ENCODE results near the gene HOXC9.
"Not testable (repeated sequence)": the region's sequence is repeated elsewhere in the genome, so short reads cannot be mapped to it uniquely, and the experiment has no call there.

HOXC9 gene

GRCh38 chr12:54038284-54038870 is 38.4 kb downstream of the HOXC9 start:
- no peak for ATAC-seq
- Mint-ChIP-seq H3K27me3 (peaks cover 100% of the 10 kb centered on the region), H3K4me1 (peaks cover 16% of the 10 kb centered on the region), H3K9me3 (no peaks in the 10 kb centered on the region), H3K27ac (no peak overlapping the region), H3K4me3 (no peak overlapping the region)
- no peak for DNase-seq

- H3K4me1 Mint-ChIP-seq, result peaks cover 16% of the 10 kb centered on the region
- DNase-seq (no peak), ATAC-seq (no peak)
- H3K9me3 Mint-ChIP-seq, result no peaks in the 10 kb centered on the region
- peaks cover 100% of the 10 kb centered on the region for H3K27me3 Mint-ChIP-seq
- no peak overlapping the region for H3K4me3 Mint-ChIP-seq
- H3K27ac Mint-ChIP-seq, result no peak overlapping the region
Measured at GRCh38 chr12:54038871-54039414, 39.0 kb downstream of the HOXC9 start.

GRCh38 chr12:54039417-54040147 is 39.6 kb downstream of the HOXC9 start:
- peaks cover 17% of the 10 kb centered on the region for H3K4me1 Mint-ChIP-seq
- H3K9me3 Mint-ChIP-seq, result no peaks in the 10 kb centered on the region
- no peak for ATAC-seq

GRCh38 chr12:54040148-54040494 is 40.2 kb downstream of the HOXC9 start:
- Mint-ChIP-seq H3K4me1 (peaks cover 15% of the 10 kb centered on the region), H3K27me3 (peaks cover 100% of the 10 kb centered on the region), H3K4me3 (no peak overlapping the region), H3K27ac (no peak overlapping the region), H3K9me3 (no peaks in the 10 kb centered on the region)
- DNase-seq (no peak), ATAC-seq (no peak)

More at GRCh38 chr12:54039417-54040147, 39.6 kb downstream of the HOXC9 start:
- H3K27me3 Mint-ChIP-seq, result peaks cover 100% of the 10 kb centered on the region
- no peak for DNase-seq
- no peak overlapping the region for H3K27ac Mint-ChIP-seq
- no peak overlapping the region for H3K4me3 Mint-ChIP-seq

GRCh38 chr12:54040648-54041047 is 40.7 kb downstream of the HOXC9 start:
- Mint-ChIP-seq H3K4me1 (peaks cover 13% of the 10 kb centered on the region), H3K27me3 (peaks cover 100% of the 10 kb centered on the region), H3K4me3 (no peak overlapping the region), H3K9me3 (no peaks in the 10 kb centered on the region), H3K27ac (no peak overlapping the region)
- no peak for DNase-seq
- ATAC-seq, result no peak

- DNase-seq (no peak), ATAC-seq (no peak)
- H3K4me1 Mint-ChIP-seq, result peaks cover 13% of the 10 kb centered on the region
- H3K27me3 Mint-ChIP-seq, result peaks cover 100% of the 10 kb centered on the region
- H3K27ac Mint-ChIP-seq, result no peak overlapping the region
- no peaks in the 10 kb centered on the region for H3K9me3 Mint-ChIP-seq
- no peak overlapping the region for H3K4me3 Mint-ChIP-seq
Measured at GRCh38 chr12:54041097-54041690, 41.2 kb downstream of the HOXC9 start.

GRCh38 chr12:54042033-54042432 is 42.1 kb downstream of the HOXC9 start:
- not testable (repeated sequence) for H3K27ac Mint-ChIP-seq, H3K9me3 Mint-ChIP-seq, H3K4me3 Mint-ChIP-seq, DNase-seq, ATAC-seq
- Mint-ChIP-seq H3K4me1 (peaks cover 21% of the 10 kb centered on the region), H3K27me3 (peaks cover 100% of the 10 kb centered on the region)

GRCh38 chr12:54042970-54043853 is 43.3 kb downstream of the HOXC9 start:
- peaks cover 100% of the 10 kb centered on the region for H3K27me3 Mint-ChIP-seq
- H3K27ac Mint-ChIP-seq, result peak overlapping the region in 1 of 2 donors; percentile 8
- no peaks in the 10 kb centered on the region for H3K9me3 Mint-ChIP-seq

GRCh38 chr12:54044425-54045103 is 44.6 kb downstream of the HOXC9 start:
- H3K4me3 Mint-ChIP-seq, result no peak overlapping the region
- ATAC-seq, result no peak
- no peak for DNase-seq
- H3K27me3 Mint-ChIP-seq, result peaks cover 100% of the 10 kb centered on the region
- H3K4me1 Mint-ChIP-seq, result peaks cover 31% of the 10 kb centered on the region
- H3K9me3 Mint-ChIP-seq, result no peaks in the 10 kb centered on the region
- H3K27ac Mint-ChIP-seq, result no peak overlapping the region

More at GRCh38 chr12:54042970-54043853, 43.3 kb downstream of the HOXC9 start:
- ATAC-seq, result no peak
- H3K4me3 Mint-ChIP-seq, result no peak overlapping the region
- DNase-seq, result no peak
- H3K4me1 Mint-ChIP-seq, result peaks cover 31% of the 10 kb centered on the region

- H3K4me1 Mint-ChIP-seq, result peaks cover 39% of the 10 kb centered on the region
- H3K27ac Mint-ChIP-seq, result no peak overlapping the region
- H3K27me3 Mint-ChIP-seq, result peaks cover 100% of the 10 kb centered on the region
- H3K9me3 Mint-ChIP-seq, result no peaks in the 10 kb centered on the region
- ATAC-seq (no peak), DNase-seq (no peak)
- H3K4me3 Mint-ChIP-seq, result no peak overlapping the region
Measured at GRCh38 chr12:54045401-54045800, 45.4 kb downstream of the HOXC9 start.

GRCh38 chr12:54045868-54046521 is 46.0 kb downstream of the HOXC9 start:
- ATAC-seq (no peak), DNase-seq (no peak)
- H3K9me3 Mint-ChIP-seq, result no peaks in the 10 kb centered on the region
- no peak overlapping the region for H3K27ac Mint-ChIP-seq
- H3K4me1 Mint-ChIP-seq, result peaks cover 45% of the 10 kb centered on the region
- peaks cover 100% of the 10 kb centered on the region for H3K27me3 Mint-ChIP-seq
- no peak overlapping the region for H3K4me3 Mint-ChIP-seq

GRCh38 chr12:54046809-54047159 is 46.8 kb downstream of the HOXC9 start:
- H3K27ac Mint-ChIP-seq, result no peak overlapping the region
- peaks cover 53% of the 10 kb centered on the region for H3K4me1 Mint-ChIP-seq
- peaks cover 100% of the 10 kb centered on the region for H3K27me3 Mint-ChIP-seq
- DNase-seq, result no peak
- no peaks in the 10 kb centered on the region for H3K9me3 Mint-ChIP-seq
- peak; percentile 35 for ATAC-seq
- H3K4me3 Mint-ChIP-seq, result peak overlapping the region; percentile 69 to 70

GRCh38 chr12:54047160-54047963 is 47.4 kb downstream of the HOXC9 start:
- Mint-ChIP-seq H3K27ac (no peak overlapping the region), H3K4me3 (peak overlapping the region; percentile 69 to 70)
- ATAC-seq, result no peak

GRCh38 chr12:54047964-54048303 is 48.0 kb downstream of the HOXC9 start:
- H3K4me1 Mint-ChIP-seq, result peaks cover 64% of the 10 kb centered on the region
- DNase-seq (no peak), ATAC-seq (no peak)
- H3K4me3 Mint-ChIP-seq, result peak overlapping the region in 1 of 2 donors; percentile 70
- H3K27me3 Mint-ChIP-seq, result peaks cover 100% of the 10 kb centered on the region
- H3K27ac Mint-ChIP-seq, result no peak overlapping the region
- H3K9me3 Mint-ChIP-seq, result no peaks in the 10 kb centered on the region

More at GRCh38 chr12:54047160-54047963, 47.4 kb downstream of the HOXC9 start:
- H3K9me3 Mint-ChIP-seq, result no peaks in the 10 kb centered on the region
- no peak for DNase-seq
- peaks cover 59% of the 10 kb centered on the region for H3K4me1 Mint-ChIP-seq
- peaks cover 100% of the 10 kb centered on the region for H3K27me3 Mint-ChIP-seq
